ENCODE data around the gene ARHGAP22. TPM values are rescaled to one million over a fixed set of nuclear protein-coding genes. Genes with fewer than 3 reads are reported as not detected.

The ARHGAP22 gene
- total RNA-seq, 2 experiments from 2014 or later = 0.19 to 0.46 TPM

DNA sequence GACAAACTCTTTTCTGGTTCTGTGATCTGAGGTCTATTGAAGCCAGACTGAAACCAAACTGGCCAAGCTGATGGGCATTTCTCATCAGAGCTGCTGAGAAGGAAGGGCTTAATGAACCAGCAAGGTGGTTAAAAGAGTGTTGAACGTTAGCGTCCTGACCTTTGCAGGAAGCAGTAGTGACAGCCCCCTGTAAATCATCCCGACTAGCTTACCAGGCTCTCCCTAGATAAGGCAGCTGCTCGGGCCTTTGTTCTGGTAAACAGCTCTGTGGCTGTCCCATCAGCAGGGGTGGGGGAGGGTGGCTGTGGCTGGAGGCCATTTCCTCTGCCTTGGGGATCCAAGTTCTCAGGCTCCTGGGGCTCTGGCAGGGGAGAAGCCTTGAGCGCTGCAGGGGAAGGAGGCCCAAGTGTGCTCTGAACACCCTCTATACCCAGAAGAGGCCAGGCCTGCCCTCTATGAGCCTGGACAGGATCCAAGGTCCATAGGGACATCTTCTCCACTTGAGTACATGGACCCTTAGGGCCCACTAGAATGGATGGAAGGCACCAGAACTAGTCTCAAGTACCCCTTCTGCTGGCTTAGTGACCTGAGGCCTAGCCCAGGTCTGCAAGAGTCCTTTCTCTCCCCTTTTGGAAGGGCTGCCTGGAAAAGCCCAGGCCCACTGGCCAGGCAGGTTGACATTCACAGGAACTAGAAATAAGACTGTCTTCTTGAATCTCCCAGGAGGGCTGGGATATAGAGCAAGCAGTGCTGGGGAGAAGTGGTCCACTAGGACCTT is 134.6 kb downstream of the ARHGAP22 start:
- Histone ChIP-seq H4K20me1 (ENCODE audit: insufficient read depth, low read length) (no peaks in the 10 kb centered on the region), H3K36me3 (ENCODE audit: insufficient read depth, low read length) (no peaks in the 10 kb centered on the region), H3K79me2 (ENCODE audit: insufficient read depth, low read depth, low read length) (no peaks in the 10 kb centered on the region), H3K4me2 (ENCODE audit: low read length) (no peak overlapping the region), H3K9me3 (ENCODE audit: low read length) (no peaks in the 10 kb centered on the region), H3K27ac (ENCODE audit: low read depth, low read length, poor library complexity, severe bottlenecking) (no peak overlapping the region), H3K4me3 (ENCODE audit: low read depth, low read length, poor library complexity, severe bottlenecking) (no peak overlapping the region), H2AFZ (ENCODE audit: low read length) (no peak overlapping the region), H3K9me2 (ENCODE audit: insufficient read depth, low read length) (no peaks in the 10 kb centered on the region), H3K4me1 (ENCODE audit: insufficient read depth, low read length, poor library complexity, severe bottlenecking) (no peaks in the 10 kb centered on the region)
- BruUV-seq (replicated peaks) = no TSS peak
- CTCF ChIA-PET (ENCODE audit: unreplicated experiment) = interaction anchor here (0.6 kb wide), 1 partner anchor 24 kb away, joined by 3 read pairs; no protein-coding TSS in a partner anchor
- TF ChIP-seq, protein P1, sequence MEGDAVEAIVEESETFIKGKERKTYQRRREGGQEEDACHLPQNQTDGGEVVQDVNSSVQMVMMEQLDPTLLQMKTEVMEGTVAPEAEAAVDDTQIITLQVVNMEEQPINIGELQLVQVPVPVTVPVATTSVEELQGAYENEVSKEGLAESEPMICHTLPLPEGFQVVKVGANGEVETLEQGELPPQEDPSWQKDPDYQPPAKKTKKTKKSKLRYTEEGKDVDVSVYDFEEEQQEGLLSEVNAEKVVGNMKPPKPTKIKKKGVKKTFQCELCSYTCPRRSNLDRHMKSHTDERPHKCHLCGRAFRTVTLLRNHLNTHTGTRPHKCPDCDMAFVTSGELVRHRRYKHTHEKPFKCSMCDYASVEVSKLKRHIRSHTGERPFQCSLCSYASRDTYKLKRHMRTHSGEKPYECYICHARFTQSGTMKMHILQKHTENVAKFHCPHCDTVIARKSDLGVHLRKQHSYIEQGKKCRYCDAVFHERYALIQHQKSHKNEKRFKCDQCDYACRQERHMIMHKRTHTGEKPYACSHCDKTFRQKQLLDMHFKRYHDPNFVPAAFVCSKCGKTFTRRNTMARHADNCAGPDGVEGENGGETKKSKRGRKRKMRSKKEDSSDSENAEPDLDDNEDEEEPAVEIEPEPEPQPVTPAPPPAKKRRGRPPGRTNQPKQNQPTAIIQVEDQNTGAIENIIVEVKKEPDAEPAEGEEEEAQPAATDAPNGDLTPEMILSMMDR (conservative IDR thresholded peaks at IDR 0.05; ENCODE audit: low read length) = no peak
- no peak for TF ChIP-seq EZH2phosphoT487 (IDR thresholded peaks at IDR 0.05; ENCODE audit: borderline replicate concordance, low read depth, low read length)
- intact Hi-C loops (cut with micrococcal nuclease; ENCODE audit: unreplicated experiment) = no loop called here
- no peak for DNase-seq (ENCODE audit: low spot score)
- POLR2A ChIA-PET = no interaction called here

DNA sequence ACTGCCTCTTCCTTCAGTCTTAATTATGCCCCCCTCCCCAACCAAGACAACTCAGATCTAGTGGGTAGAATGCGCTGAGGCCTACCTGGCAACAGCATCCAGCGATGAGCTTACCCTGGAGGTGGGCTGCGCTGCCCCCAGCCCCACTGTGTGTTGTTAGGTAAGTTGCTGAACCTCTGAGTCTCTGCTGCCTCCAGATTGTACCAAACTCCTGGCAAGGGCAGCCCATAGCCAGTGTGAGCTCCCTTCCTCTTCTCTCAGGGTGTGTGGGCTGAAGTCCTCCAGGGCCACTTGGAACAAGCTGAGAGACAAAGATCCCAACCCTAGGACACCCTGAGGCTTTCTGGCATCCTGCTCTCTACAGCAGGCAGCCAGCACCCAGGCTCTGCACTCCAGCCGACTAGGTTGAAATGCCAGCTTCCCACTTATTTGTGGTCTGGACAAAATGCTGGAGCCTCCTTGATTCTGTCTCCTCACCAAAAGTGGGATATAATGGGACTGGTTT is 135.3 kb downstream of the ARHGAP22 start:
- H3K36me3 ChIP-seq (ENCODE audit: insufficient read depth, low read length) = no peaks in the 10 kb centered on the region
- intact Hi-C loops (cut with micrococcal nuclease; ENCODE audit: unreplicated experiment) = no loop called here
- ChIA-PET CTCF (ENCODE audit: unreplicated experiment) (no interaction called here), POLR2A (no interaction called here)
- no peaks in the 10 kb centered on the region for H3K79me2 ChIP-seq (ENCODE audit: insufficient read depth, low read depth, low read length)
- no TSS peak for BruUV-seq (replicated peaks)
- no peaks in the 10 kb centered on the region for H3K9me2 ChIP-seq (ENCODE audit: insufficient read depth, low read length)
- DNase-seq (ENCODE audit: low spot score) = no peak
- H2AFZ ChIP-seq (ENCODE audit: low read length) = no peak overlapping the region
- H3K4me2 ChIP-seq (ENCODE audit: low read length) = no peak overlapping the region
- no peaks in the 10 kb centered on the region for H3K9me3 ChIP-seq (ENCODE audit: low read length)
- no peak overlapping the region for H3K4me3 ChIP-seq (ENCODE audit: low read depth, low read length, poor library complexity, severe bottlenecking)
- no peak for TF ChIP-seq EZH2phosphoT487 (IDR thresholded peaks at IDR 0.05; ENCODE audit: borderline replicate concordance, low read depth, low read length)
- TF ChIP-seq, protein P1 (conservative IDR thresholded peaks at IDR 0.05; ENCODE audit: low read length) = no peak
- H4K20me1 ChIP-seq (ENCODE audit: insufficient read depth, low read length) = no peaks in the 10 kb centered on the region
- no peak overlapping the region for H3K27ac ChIP-seq (ENCODE audit: low read depth, low read length, poor library complexity, severe bottlenecking)
- no peaks in the 10 kb centered on the region for H3K4me1 ChIP-seq (ENCODE audit: insufficient read depth, low read length, poor library complexity, severe bottlenecking)

All from OCI-LY7 (cell line).